Measurements from ENCODE around the gene NDUFS6.

- TF ChIP-seq CTCF (IDR thresholded peaks at IDR 0.05; ENCODE audit: control extremely low read depth in 1 of 3, insufficient read depth in 1 of 3, low read depth in 1 of 3, low read length in 3 of 3) (no peak), CEBPB (IDR thresholded peaks at IDR 0.05; ENCODE audit: low read depth, low read length) (no peak), EGR1 (IDR thresholded peaks at IDR 0.05; ENCODE audit: borderline replicate concordance, low read depth, low read length) (no peak), CREB1 (IDR thresholded peaks at IDR 0.05) (no peak), RAD21 (IDR thresholded peaks at IDR 0.05 in 1 of 2, conservative IDR thresholded peaks at IDR 0.05 in 1 of 2; ENCODE audit: low read depth in 2 of 2, low read length in 2 of 2) (no peak)
Measured at GRCh38 chr5:1845696-1846095, 44.5 kb downstream of the NDUFS6 start.
